ELR (cell line): ENCODE measurements around the gene WDR64.
"Not testable (repeated sequence)": the region's sequence is repeated elsewhere in the genome, so short reads cannot be mapped to it uniquely, and the experiment has no call there.

Source experiments
- DNase-seq: peaks from one replicate; pipeline ENCODE4 v3.0.0-alpha.2; 2015; ENCODE audit warnings: low read depth

Gene WDR64

GRCh38 chr1:241658081-241658793 is 6.2 kb downstream of the WDR64 start:
- DNase-seq: peak; percentile 36

GRCh38 chr1:241659016-241659415 is 6.9 kb downstream of the WDR64 start:
- not testable (repeated sequence) for DNase-seq

GRCh38 chr1:241660424-241660972 is 8.4 kb downstream of the WDR64 start:
- DNase-seq: no peak

GRCh38 chr1:241666419-241666818 is 14.3 kb downstream of the WDR64 start:
- no peak for DNase-seq

- no peak for DNase-seq
These were observed 20.2 kb downstream of the WDR64 start for GRCh38 chr1:241672301-241672700.

GRCh38 chr1:241674805-241675384 is 22.8 kb downstream of the WDR64 start:
- DNase-seq: no peak

- no peak for DNase-seq
These were observed 23.9 kb downstream of the WDR64 start for GRCh38 chr1:241675983-241676382.

- no peak for DNase-seq
These were observed 25.1 kb downstream of the WDR64 start for GRCh38 chr1:241677201-241677600.

- no peak for DNase-seq
These were observed 26.5 kb downstream of the WDR64 start for GRCh38 chr1:241678536-241678935.

- DNase-seq: no peak
These were observed 27.3 kb downstream of the WDR64 start for GRCh38 chr1:241679404-241679803.

- no peak for DNase-seq
These were observed 27.9 kb downstream of the WDR64 start for GRCh38 chr1:241679961-241680360.

- not testable (repeated sequence) for DNase-seq
These were observed 29.9 kb downstream of the WDR64 start for GRCh38 chr1:241681861-241682448.

- no peak for DNase-seq
These were observed 30.8 kb downstream of the WDR64 start for GRCh38 chr1:241682921-241683320.

GRCh38 chr1:241684108-241684507 is 32.0 kb downstream of the WDR64 start:
- DNase-seq: no peak

GRCh38 chr1:241688940-241689368 is 36.9 kb downstream of the WDR64 start:
- peak; percentile 77 for DNase-seq

- peak; percentile 10 for DNase-seq
These were observed 43.4 kb downstream of the WDR64 start for GRCh38 chr1:241695246-241696171.

- DNase-seq: no peak
These were observed 44.2 kb downstream of the WDR64 start for GRCh38 chr1:241696172-241696814.

- no peak for DNase-seq
These were observed 44.9 kb downstream of the WDR64 start for GRCh38 chr1:241696815-241697639.

- DNase-seq: no peak
These were observed 45.5 kb downstream of the WDR64 start for GRCh38 chr1:241697640-241698018.

GRCh38 chr1:241698177-241698576 is 46.1 kb downstream of the WDR64 start:
- DNase-seq: no peak
